ENCODE results near the gene MMP14. TPM values are rescaled to one million over a fixed set of nuclear protein-coding genes. Genes with fewer than 3 reads are reported as not detected.
A peak's percentile ranks its signal among the peaks of the same experiment; 100 is the strongest.

The MMP14 gene
- total and polyA plus RNA-seq, 2 of the 8 experiments (the other 6 are each of a cell fraction or from before 2014, with no cell fraction given): 58.2 to 86.8 TPM

GRCh38 chr14:22871224-22872032 lies 35.0 kb downstream of the MMP14 start, which contains the start of gene LRP10:
LRP10 (plus strand) TSS chr14:22871740; CDS start chr14:22872304, 564 bp downstream.
- WGBS, 2 experiments (ENCODE audit: extremely low coverage in 1 of 2, insufficient coverage in 1 of 2, insufficient read length in 1 of 2, insufficient replicate concordance in 2 of 2, low coverage in 1 of 2, low lambda C conversion rate in 2 of 2, missing lambda C conversion rate in 1 of 2): 2% methylated on average over 36 of the region's 50 CpGs; no CpG with 5 or more reads in 1 of the 2 experiments
- Histone ChIP-seq H3K23me2 (ENCODE audit: low read depth, low read length) (peaks cover 5% of the 10 kb centered on the region), H2BK5ac (ENCODE audit: low read depth, low read length) (peak within 1 kb of the TSS; percentile 91), H3K9me3 (ENCODE audit: insufficient read depth in 2 of 2, low read depth in 1 of 2, low read length in 1 of 2) (no peaks in the 10 kb centered on the region), H2AFZ (ENCODE audit: low read length) (0 out of 2 replicates have a peak within 1 kb of the TSS, but pooled peaks have one; percentile 78), H3K18ac (ENCODE audit: extremely low read depth, low read length) (peak within 1 kb of the TSS; percentile 89), H2BK12ac (ENCODE audit: low read depth, low read length) (peak within 1 kb of the TSS; percentile 93; the same call in 1 of the 2 replicates), H4K5ac (ENCODE audit: insufficient read length, low read depth, low read length) (no peak within 1 kb of the TSS), H3K27ac (ENCODE audit: low read depth, low read length) (peak within 1 kb of the TSS; percentile 57; the same call in 1 of the 2 replicates), H3K4ac (replicated peaks; ENCODE audit: insufficient read length, low read depth, low read length) (peak within 1 kb of the TSS; percentile 87), H3K23ac (ENCODE audit: insufficient read length) (no peak within 1 kb of the TSS), H3K27me3 (replicated peaks in 1 of 4; ENCODE audit: control insufficient read depth in 3 of 4, extremely low read depth in 1 of 4, insufficient read depth in 3 of 4, low read length in 3 of 4) (no peaks in the 10 kb centered on the region), H2BK20ac (ENCODE audit: low read length) (0 out of 2 replicates have a peak within 1 kb of the TSS, but pooled peaks have one; percentile 87), H3K56ac (replicated peaks; ENCODE audit: insufficient read length, low read depth, low read length) (peak within 1 kb of the TSS; percentile 30), H2BK120ac (replicated peaks; ENCODE audit: low read depth, low read length) (peak within 1 kb of the TSS; percentile 75), H3K4me2 (ENCODE audit: insufficient read depth in 1 of 2, low read depth in 2 of 2, low read length in 2 of 2) (peak within 1 kb of the TSS; percentile 85 to 87), H4K20me1 (replicated peaks in 1 of 2; ENCODE audit: control insufficient read depth in 1 of 2, insufficient read depth in 2 of 2, low read length in 2 of 2) (no peaks in the 10 kb centered on the region), H2BK15ac (ENCODE audit: low read length) (peak within 1 kb of the TSS; percentile 93; the same call in 1 of the 2 replicates), H4K91ac (replicated peaks; ENCODE audit: insufficient read length, low read length) (no peak within 1 kb of the TSS), H3K14ac (ENCODE audit: insufficient read length) (no peak within 1 kb of the TSS), H2AK5ac (ENCODE audit: low read depth, low read length) (no peak within 1 kb of the TSS), H3K79me1 (ENCODE audit: low read depth, low read length) (no peaks in the 10 kb centered on the region), H3K4me1 (replicated peaks in 1 of 4; ENCODE audit: control insufficient read depth in 3 of 4, insufficient read depth in 4 of 4, low read length in 3 of 4) (peaks cover 0 to 9% (median 3%) of the 10 kb centered on the region in 4 experiments; a peak in 4 of 7 replicates), H4K8ac (ENCODE audit: extremely low read depth, insufficient read depth, low read length) (peak within 1 kb of the TSS; percentile 91), H3K9ac (replicated peaks in 1 of 4; ENCODE audit: extremely low read depth in 1 of 4, low read depth in 3 of 4, low read length in 3 of 4) (peak within 1 kb of the TSS; percentile 14 to 61 (median 44); a peak in 5 of 7 replicates), H3K79me2 (ENCODE audit: control insufficient read depth in 1 of 2, insufficient read depth in 2 of 2, low read length in 2 of 2) (no peaks in the 10 kb centered on the region), H3K4me3 (ENCODE audit: extremely low read depth in 1 of 4, insufficient read depth in 2 of 4, low read depth in 3 of 4, low read length in 4 of 4) (peak within 1 kb of the TSS; percentile 64 to 86 (median 80)), H3K36me3 (ENCODE audit: control insufficient read depth in 2 of 4, insufficient read depth in 4 of 4, low read length in 3 of 4) (no peaks in the 10 kb centered on the region)
- POLR2A ChIA-PET (ENCODE audit: partially characterized antibody): interaction anchor here (0.7 to 6.6 kb wide), 12 partner anchors 12 to 136 kb away, joined by 3 to 54 read pairs (median 4); partner anchors contain the start of genes AJUBA, OXA1L, RBM23 and REM2
- no peak for FAIRE-seq
- CTCF ChIA-PET (ENCODE audit: partially characterized antibody): interaction anchor here (0.8 to 56.0 kb wide), 12 partner anchors 9 to 315 kb away, joined by 3 to 1562 read pairs (median 6); partner anchors contain the start of genes ABHD4, MMP14, MRPL52 and PRMT5
- peak in 1 of 2 experiments; percentile 94 for DNase-seq (ENCODE audit: low read depth in 1 of 2, low spot score in 2 of 2)
- TF ChIP-seq SIN3A (conservative IDR thresholded peaks at IDR 0.05 in 1 of 2, IDR thresholded peaks at IDR 0.05 in 1 of 2; ENCODE audit: low read depth in 1 of 2, low read length in 2 of 2): peak in 1 of 2 experiments; percentile 86; a peak in 1 of 4 replicates
- TF ChIP-seq ASH2L (IDR thresholded peaks at IDR 0.05; ENCODE audit: low read length): peak; percentile 89

All from H1 (cell line).